Measurements from ENCODE around the gene ZNF24. TPM values are rescaled to one million over a fixed set of nuclear protein-coding genes. Genes with fewer than 3 reads are reported as not detected.

The ZNF24 gene
- total RNA-seq: 10 to 100 TPM; 55.6 to 98.1 (median 80.8) TPM
- polyA plus RNA-seq: 10 to 100 TPM; 67.6 to 80.5 TPM
- 130 reads per million, percentile 88 among the genes with 10 or more reads in this experiment for total RNA-seq

DNA sequence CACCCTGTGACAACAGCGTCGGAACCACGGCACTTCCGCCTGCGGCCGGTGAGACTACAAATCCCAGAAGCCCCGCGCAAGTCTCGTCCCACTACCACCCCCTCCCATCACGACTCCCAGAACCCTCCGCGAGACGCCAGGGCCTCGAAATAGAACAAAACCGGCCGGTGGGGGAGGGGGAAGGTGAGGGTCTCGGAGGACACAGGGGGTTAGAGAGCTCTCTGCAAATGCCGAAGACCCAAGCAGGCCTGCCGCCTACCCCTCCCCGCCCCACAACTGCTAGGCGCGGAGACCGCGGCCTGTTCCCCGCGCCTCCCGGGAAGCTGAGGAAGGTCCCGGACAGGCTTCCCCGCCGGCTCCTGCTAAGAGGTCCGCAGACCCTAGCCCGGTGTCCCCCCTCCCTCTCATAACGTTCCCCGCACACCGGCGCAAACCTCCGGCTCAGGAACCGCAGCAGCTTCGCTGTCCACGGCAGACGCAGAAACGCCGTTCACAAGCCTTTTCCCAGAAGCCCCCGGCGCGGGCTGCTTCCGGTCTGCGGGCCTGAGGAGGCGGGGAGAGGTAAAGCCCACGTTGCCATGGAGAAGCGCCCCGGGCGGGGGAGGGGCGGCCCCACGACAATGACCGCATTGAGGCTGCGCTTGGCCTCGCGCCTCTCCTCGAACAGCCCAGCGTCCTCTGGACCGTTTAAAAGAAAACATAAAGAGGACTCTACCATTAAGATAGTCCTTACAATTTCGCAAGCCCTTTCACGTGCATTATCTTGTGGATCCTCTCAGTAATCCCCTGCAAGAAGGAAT lies at the start of gene ZNF24:
Gene ZNF24, minus strand, starts transcription at position 485 of the 800 bp plus-strand sequence. CDS start 3,770 bp downstream, outside the sequence.
- no peaks in the 10 kb centered on the region for H3K9me3 Mint-ChIP-seq
- no peaks in the 10 kb centered on the region for H3K27me3 Mint-ChIP-seq
- ATAC-seq: peak; percentile 92
- POLR2A ChIA-PET: interaction anchor here (0.9 to 2.8 kb wide), 12 partner anchors 9 to 315 kb away, joined by 3 to 20 read pairs (median 6); partner anchors contain the start of genes INO80C, MAPRE2, ZNF397 and ZSCAN30
- Histone ChIP-seq H3K9me3 (ENCODE audit: control insufficient read depth in 2 of 3, low read length in 3 of 3) (no peaks in the 10 kb centered on the region), H3K4me3 (ENCODE audit: low read length) (peak within 1 kb of the TSS; percentile 96), H3K27me3 (ENCODE audit: control insufficient read depth in 2 of 2, insufficient read depth in 2 of 2, low read length in 2 of 2) (no peaks in the 10 kb centered on the region), H3K4me1 (ENCODE audit: control insufficient read depth in 2 of 2, insufficient read depth in 2 of 2, low read length in 2 of 2) (peaks cover 23 to 25% of the 10 kb centered on the region in 2 donors), H3K36me3 (ENCODE audit: control insufficient read depth in 2 of 3, insufficient read depth in 3 of 3, low read length in 3 of 3) (peaks cover 0 to 22% (median 4%) of the 10 kb centered on the region in 3 experiments), H3K27ac (ENCODE audit: low read depth, low read length) (peak within 1 kb of the TSS; percentile 100)
- DNase-seq: peak; percentile 83 to 92 (median 87)
- CTCF ChIA-PET: interaction anchor here (0.7 to 2.7 kb wide), 2 partner anchors 11 to 104 kb away, joined by 3 to 7 read pairs; no protein-coding TSS in a partner anchor
- H3K36me3 Mint-ChIP-seq: peaks cover 0 to 19% (median 14%) of the 10 kb centered on the region in 5 donors
- peaks cover 30 to 56% (median 45%) of the 10 kb centered on the region in 7 donors for H3K4me1 Mint-ChIP-seq
- peak within 1 kb of the TSS; percentile 91 to 98 (median 98) for H3K27ac Mint-ChIP-seq
- intact Hi-C loops (cut with micrococcal nuclease): loop anchor here (1.0 to 5.0 kb wide), 19 partner anchors 11 to 1485 kb away; partner anchors contain the start of genes ELP2 (in 2 of the 2), INO80C (in 2 of the 2), MAPRE2 (in 2 of the 2) and RMP24 (in 2 of the 2)
- H3K4me3 Mint-ChIP-seq: peak within 1 kb of the TSS; percentile 93 to 100 (median 98)

DNA sequence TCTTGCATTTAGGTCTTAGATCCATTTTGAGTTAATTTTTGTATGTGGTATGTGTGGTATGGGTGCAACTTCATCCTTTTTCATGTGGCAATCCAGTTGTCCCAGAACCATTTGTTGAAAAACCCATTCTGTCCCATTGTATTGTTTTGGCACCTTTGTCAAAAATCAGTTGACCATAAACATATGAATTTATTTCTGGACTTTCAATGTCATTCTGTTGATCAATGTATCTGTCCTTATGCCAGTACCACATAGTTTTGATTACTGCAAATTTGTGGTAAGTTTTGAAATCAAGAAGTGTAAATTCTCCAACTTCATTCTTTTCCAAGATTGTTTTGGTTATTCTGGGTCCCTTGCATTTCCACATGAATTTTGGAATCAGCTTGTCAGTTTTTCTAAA lies 49.5 kb upstream of the ZNF24 start:
- Mint-ChIP-seq H3K36me3 (no peaks in the 10 kb centered on the region), H3K4me3 (no peak overlapping the region), H3K9me3 (peaks cover 0 to 5% (median 0%) of the 10 kb centered on the region in 11 donors), H3K4me1 (no peaks in the 10 kb centered on the region), H3K27me3 (peaks cover 17 to 30% (median 25%) of the 10 kb centered on the region in 5 donors), H3K27ac (no peak overlapping the region)
- intact Hi-C loops (cut with micrococcal nuclease): no loop called here
- Histone ChIP-seq H3K27me3 (ENCODE audit: control insufficient read depth in 2 of 2, insufficient read depth in 2 of 2, low read length in 2 of 2) (no peaks in the 10 kb centered on the region), H3K9me3 (ENCODE audit: control insufficient read depth in 2 of 3, low read length in 3 of 3) (no peaks in the 10 kb centered on the region), H3K27ac (ENCODE audit: low read depth, low read length) (no peak overlapping the region), H3K4me1 (ENCODE audit: control insufficient read depth in 2 of 2, insufficient read depth in 2 of 2, low read length in 2 of 2) (no peaks in the 10 kb centered on the region), H3K4me3 (ENCODE audit: low read length) (no peak overlapping the region), H3K36me3 (ENCODE audit: control insufficient read depth in 2 of 3, insufficient read depth in 3 of 3, low read length in 3 of 3) (no peaks in the 10 kb centered on the region)
- CTCF ChIA-PET: interaction anchor here (0.6 to 0.7 kb wide), 2 partner anchors 164 to 415 kb away, joined by 3 to 5 read pairs; no protein-coding TSS in a partner anchor
- DNase-seq (no peak), ATAC-seq (no peak)
- POLR2A ChIA-PET: no interaction called here

DNA sequence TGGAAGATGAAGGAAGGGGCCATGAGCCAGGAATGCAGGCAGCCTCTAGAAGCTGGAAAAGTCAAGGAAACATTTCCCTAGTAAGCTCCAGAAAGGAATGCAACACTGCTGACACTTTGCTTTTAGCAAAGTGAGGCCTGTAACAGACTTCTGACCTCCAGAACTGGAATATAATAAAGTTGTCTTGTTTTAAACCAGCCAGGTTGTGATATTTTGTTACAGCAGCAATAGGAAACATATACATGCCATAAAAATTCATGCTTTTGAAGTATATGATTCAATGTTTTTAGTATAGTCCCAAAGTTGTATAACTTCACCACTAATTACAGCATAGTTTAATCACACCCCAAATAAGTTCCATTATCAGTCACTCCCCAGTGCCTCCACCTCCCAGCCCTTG lies 48.2 kb upstream of the ZNF24 start:
- Mint-ChIP-seq H3K27ac (no peak overlapping the region), H3K4me1 (peaks cover 0 to under 1% (median 0%) of the 10 kb centered on the region in 7 donors), H3K27me3 (peaks cover 17 to 32% (median 24%) of the 10 kb centered on the region in 5 donors), H3K9me3 (peaks cover 0 to 5% (median 0%) of the 10 kb centered on the region in 11 donors), H3K4me3 (no peak overlapping the region), H3K36me3 (no peaks in the 10 kb centered on the region)
- H3K27ac ChIP-seq (ENCODE audit: low read depth, low read length): no peak overlapping the region
- ATAC-seq: no peak
- H3K4me1 ChIP-seq (ENCODE audit: control insufficient read depth in 2 of 2, insufficient read depth in 2 of 2, low read length in 2 of 2): no peaks in the 10 kb centered on the region
- no peaks in the 10 kb centered on the region for H3K9me3 ChIP-seq (ENCODE audit: control insufficient read depth in 2 of 3, low read length in 3 of 3)
- ChIA-PET CTCF (no interaction called here), POLR2A (no interaction called here)
- H3K4me3 ChIP-seq (ENCODE audit: low read length): no peak overlapping the region
- H3K36me3 ChIP-seq (ENCODE audit: control insufficient read depth in 2 of 3, insufficient read depth in 3 of 3, low read length in 3 of 3): no peaks in the 10 kb centered on the region
- intact Hi-C loops (cut with micrococcal nuclease): no loop called here
- DNase-seq: no peak
- H3K27me3 ChIP-seq (ENCODE audit: control insufficient read depth in 2 of 2, insufficient read depth in 2 of 2, low read length in 2 of 2): no peaks in the 10 kb centered on the region

DNA sequence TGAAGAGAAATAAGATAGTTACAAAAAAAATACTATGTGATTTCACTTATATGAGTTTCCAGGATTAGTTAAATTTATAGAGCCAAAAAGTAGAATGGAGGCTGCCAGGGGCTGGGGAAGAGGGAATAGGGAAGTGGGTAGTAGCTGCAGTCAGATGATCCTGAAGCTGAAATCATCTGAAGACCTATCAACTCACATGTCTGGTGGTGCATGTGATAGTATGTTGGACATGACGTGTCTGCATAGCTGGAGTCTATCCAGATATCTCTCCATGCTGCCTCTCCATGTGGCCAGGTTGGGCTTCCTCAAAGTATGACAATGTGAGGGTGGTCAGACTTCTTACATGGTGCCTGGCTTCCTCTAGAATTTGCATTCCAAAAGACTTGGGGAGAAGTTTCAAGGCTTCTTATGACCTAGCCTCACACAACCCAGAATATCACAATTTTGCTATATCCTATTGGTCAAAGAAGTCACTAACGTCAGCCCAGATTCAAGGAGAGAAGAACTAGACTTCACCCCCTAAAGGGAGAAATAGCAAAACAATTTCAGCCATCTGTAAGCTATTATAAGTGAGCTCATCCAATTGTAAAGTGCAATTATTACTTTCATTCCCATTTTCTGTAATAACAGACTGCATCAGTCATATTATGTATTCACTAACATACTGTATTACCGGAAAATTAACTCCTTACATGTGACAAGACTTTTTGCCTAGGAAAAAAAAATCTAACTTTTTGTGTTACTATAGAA lies 46.9 kb upstream of the ZNF24 start:
- ATAC-seq (no peak), DNase-seq (no peak)
- H3K27ac ChIP-seq (ENCODE audit: low read depth, low read length): no peak overlapping the region
- no peaks in the 10 kb centered on the region for H3K4me1 ChIP-seq (ENCODE audit: control insufficient read depth in 2 of 2, insufficient read depth in 2 of 2, low read length in 2 of 2)
- ChIA-PET CTCF (no interaction called here), POLR2A (interaction anchor here (1.0 kb wide), 1 partner anchor 158 kb away, joined by 3 read pairs; no protein-coding TSS in a partner anchor)
- peaks cover 14 to 39% (median 28%) of the 10 kb centered on the region in 5 donors for H3K27me3 Mint-ChIP-seq
- no peak overlapping the region for H3K27ac Mint-ChIP-seq
- H3K36me3 Mint-ChIP-seq: no peaks in the 10 kb centered on the region
- no peak overlapping the region for H3K4me3 ChIP-seq (ENCODE audit: low read length)
- H3K4me1 Mint-ChIP-seq: peaks cover 0 to 11% (median 5%) of the 10 kb centered on the region in 7 donors
- no peak overlapping the region for H3K4me3 Mint-ChIP-seq
- peaks cover 0 to 5% (median 0%) of the 10 kb centered on the region in 11 donors for H3K9me3 Mint-ChIP-seq
- no peaks in the 10 kb centered on the region for H3K36me3 ChIP-seq (ENCODE audit: control insufficient read depth in 2 of 3, insufficient read depth in 3 of 3, low read length in 3 of 3)
- intact Hi-C loops (cut with micrococcal nuclease): no loop called here
- no peaks in the 10 kb centered on the region for H3K9me3 ChIP-seq (ENCODE audit: control insufficient read depth in 2 of 3, low read length in 3 of 3)
- no peaks in the 10 kb centered on the region for H3K27me3 ChIP-seq (ENCODE audit: control insufficient read depth in 2 of 2, insufficient read depth in 2 of 2, low read length in 2 of 2)

DNA sequence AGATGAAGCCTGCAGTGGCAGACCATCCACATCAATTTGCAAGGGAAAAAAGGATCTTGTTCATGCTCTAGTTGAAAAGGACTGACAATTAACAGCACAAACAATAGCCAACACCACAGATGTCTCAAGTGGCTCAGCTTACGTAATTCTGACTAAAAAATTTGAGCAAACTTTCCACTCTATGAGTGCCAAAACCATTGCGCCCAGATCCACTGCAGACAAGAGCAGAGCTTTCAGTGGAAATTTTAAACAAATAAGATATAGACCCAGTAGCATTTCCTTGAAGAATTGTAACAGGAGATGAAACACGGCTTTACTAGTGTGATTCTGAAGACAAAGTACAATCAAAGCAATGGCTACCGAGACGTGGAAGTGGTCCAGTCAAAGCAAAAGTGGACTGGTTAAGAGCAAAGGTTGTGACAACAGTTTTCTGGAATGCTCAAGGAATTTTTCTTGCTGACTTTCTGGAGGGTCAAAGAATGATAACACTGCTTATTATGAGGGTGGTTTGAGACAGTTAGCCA lies 44.9 kb upstream of the ZNF24 start:
- DNase-seq (no peak), ATAC-seq (no peak)
- Mint-ChIP-seq H3K36me3 (no peaks in the 10 kb centered on the region), H3K4me1 (peaks cover 0 to 11% (median 5%) of the 10 kb centered on the region in 7 donors), H3K27me3 (peaks cover 13 to 43% (median 25%) of the 10 kb centered on the region in 5 donors), H3K27ac (no peak overlapping the region), H3K9me3 (peaks cover 0 to 5% (median 0%) of the 10 kb centered on the region in 11 donors), H3K4me3 (no peak overlapping the region)
- POLR2A ChIA-PET: no interaction called here
- Histone ChIP-seq H3K4me3 (ENCODE audit: low read length) (no peak overlapping the region), H3K27ac (ENCODE audit: low read depth, low read length) (no peak overlapping the region), H3K4me1 (ENCODE audit: control insufficient read depth in 2 of 2, insufficient read depth in 2 of 2, low read length in 2 of 2) (no peaks in the 10 kb centered on the region), H3K9me3 (ENCODE audit: control insufficient read depth in 2 of 3, low read length in 3 of 3) (no peaks in the 10 kb centered on the region), H3K36me3 (ENCODE audit: control insufficient read depth in 2 of 3, insufficient read depth in 3 of 3, low read length in 3 of 3) (no peaks in the 10 kb centered on the region), H3K27me3 (ENCODE audit: control insufficient read depth in 2 of 2, insufficient read depth in 2 of 2, low read length in 2 of 2) (no peaks in the 10 kb centered on the region)
- CTCF ChIA-PET: no interaction called here
- intact Hi-C loops (cut with micrococcal nuclease): loop anchor here (5.0 kb wide), 3 partner anchors 527 to 1438 kb away; partner anchors contain the start of genes KIAA1328 (in 1 of the 2) and TPGS2 (in 1 of the 2)

DNA sequence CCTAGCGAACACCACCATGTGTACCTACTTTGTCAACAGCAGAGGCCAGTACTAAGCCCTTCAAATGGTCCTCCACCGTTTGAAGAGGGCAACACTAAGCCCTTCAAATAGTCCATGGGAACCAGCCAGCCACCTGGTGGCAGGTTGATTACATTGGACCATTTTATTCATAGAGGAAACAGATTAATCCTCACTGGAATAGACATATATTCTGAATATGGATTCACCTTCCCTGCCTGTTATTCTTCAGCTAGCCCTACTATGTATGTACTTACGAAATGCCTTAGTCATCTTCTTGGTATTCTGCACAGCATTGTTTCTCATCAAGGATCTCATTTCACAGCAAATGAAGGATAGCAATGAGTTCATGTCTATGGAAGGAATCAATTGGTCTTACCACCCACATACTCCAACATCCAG lies 42.9 kb upstream of the ZNF24 start:
- Mint-ChIP-seq H3K27me3 (peaks cover 13 to 41% (median 28%) of the 10 kb centered on the region in 5 donors), H3K4me3 (no peak overlapping the region), H3K9me3 (no peaks in the 10 kb centered on the region), H3K36me3 (no peaks in the 10 kb centered on the region), H3K27ac (no peak overlapping the region), H3K4me1 (peaks cover 0 to 11% (median 5%) of the 10 kb centered on the region in 7 donors)
- no peak overlapping the region for H3K4me3 ChIP-seq (ENCODE audit: low read length)
- H3K4me1 ChIP-seq (ENCODE audit: control insufficient read depth in 2 of 2, insufficient read depth in 2 of 2, low read length in 2 of 2): no peaks in the 10 kb centered on the region
- peak; percentile 42 for ATAC-seq
- H3K27ac ChIP-seq (ENCODE audit: low read depth, low read length): no peak overlapping the region
- no peaks in the 10 kb centered on the region for H3K9me3 ChIP-seq (ENCODE audit: control insufficient read depth in 2 of 3, low read length in 3 of 3)
- no peak for DNase-seq
- intact Hi-C loops (cut with micrococcal nuclease): loop anchor here (1.0 to 5.0 kb wide), 7 partner anchors 22 to 1440 kb away; partner anchors contain the start of genes KIAA1328 (in 1 of the 2) and TPGS2 (in 1 of the 2)
- H3K36me3 ChIP-seq (ENCODE audit: control insufficient read depth in 2 of 3, insufficient read depth in 3 of 3, low read length in 3 of 3): no peaks in the 10 kb centered on the region
- H3K27me3 ChIP-seq (ENCODE audit: control insufficient read depth in 2 of 2, insufficient read depth in 2 of 2, low read length in 2 of 2): no peaks in the 10 kb centered on the region
- POLR2A ChIA-PET: no interaction called here
- CTCF ChIA-PET: interaction anchor here (0.7 to 1.5 kb wide), 5 partner anchors 12 to 360 kb away, joined by 3 to 8 read pairs (median 3); no protein-coding TSS in a partner anchor

Data from naive thymus-derived CD4-positive, alpha-beta T cell (primary cell).